Measurements from ENCODE around the gene CCL21.
"Not testable (repeated sequence)": the region's sequence is repeated elsewhere in the genome, so short reads cannot be mapped to it uniquely, and the experiment has no call there.

CCL21 gene

GRCh38 chr9:34741628-34742027 is 31.7 kb upstream of the CCL21 start:
- ChIA-PET CTCF (interaction anchor here (1.9 kb wide), 1 partner anchor 19 kb away, joined by 6 read pairs; no protein-coding TSS in a partner anchor), POLR2A (no interaction called here)
- no peak for TF ChIP-seq CTCF (IDR thresholded peaks at IDR 0.05; ENCODE audit: control extremely low read depth, extremely low read depth, low read depth, missing control alignments)
- DNase-seq (ENCODE audit: extremely low spot score): no peak

- POLR2A ChIA-PET; DNase-seq (ENCODE audit: extremely low spot score): not testable (repeated sequence)
- CTCF ChIA-PET: interaction anchor here (1.9 kb wide), 1 partner anchor 20 kb away, joined by 6 read pairs; no protein-coding TSS in a partner anchor
These were observed 30.2 kb upstream of the CCL21 start for GRCh38 chr9:34740176-34740575.

GRCh38 chr9:34737677-34738260 is 27.8 kb upstream of the CCL21 start:
- CTCF ChIA-PET: no interaction called here
- TF ChIP-seq CTCF (IDR thresholded peaks at IDR 0.05; ENCODE audit: control extremely low read depth, extremely low read depth, low read depth, missing control alignments): no peak
- DNase-seq (ENCODE audit: extremely low spot score): no peak
- POLR2A ChIA-PET: no interaction called here

- DNase-seq (ENCODE audit: extremely low spot score): no peak
- no peak for TF ChIP-seq CTCF (IDR thresholded peaks at IDR 0.05; ENCODE audit: control extremely low read depth, extremely low read depth, low read depth, missing control alignments)
- CTCF ChIA-PET: interaction anchor here (1.0 kb wide), 1 partner anchor 32 kb away, joined by 3 read pairs; no protein-coding TSS in a partner anchor
- POLR2A ChIA-PET: no interaction called here
These were observed 24.8 kb upstream of the CCL21 start for GRCh38 chr9:34734720-34735119.

GRCh38 chr9:34732886-34733285 is 22.9 kb upstream of the CCL21 start:
- CTCF ChIA-PET: no interaction called here
- no peak for TF ChIP-seq CTCF (IDR thresholded peaks at IDR 0.05; ENCODE audit: control extremely low read depth, extremely low read depth, low read depth, missing control alignments)
- POLR2A ChIA-PET: no interaction called here
- no peak for DNase-seq (ENCODE audit: extremely low spot score)

GRCh38 chr9:34732478-34732877 is 22.5 kb upstream of the CCL21 start:
- no peak for TF ChIP-seq CTCF (IDR thresholded peaks at IDR 0.05; ENCODE audit: control extremely low read depth, extremely low read depth, low read depth, missing control alignments)
- CTCF ChIA-PET: no interaction called here
- POLR2A ChIA-PET: no interaction called here
- no peak for DNase-seq (ENCODE audit: extremely low spot score)

- DNase-seq (ENCODE audit: extremely low spot score): no peak
- ChIA-PET CTCF (interaction anchor here (0.9 to 1.7 kb wide), 2 partner anchors 10 to 21 kb away, joined by 4 read pairs; no protein-coding TSS in a partner anchor), POLR2A (no interaction called here)
- no peak for TF ChIP-seq CTCF (IDR thresholded peaks at IDR 0.05; ENCODE audit: control extremely low read depth, extremely low read depth, low read depth, missing control alignments)
These were observed 13.2 kb upstream of the CCL21 start for GRCh38 chr9:34723141-34723540.

- DNase-seq (ENCODE audit: extremely low spot score); CTCF ChIA-PET: not testable (repeated sequence)
These were observed 9.8 kb upstream of the CCL21 start for GRCh38 chr9:34719769-34720025.

More at GRCh38 chr9:34719769-34720025, 9.8 kb upstream of the CCL21 start:
- POLR2A ChIA-PET: not testable (repeated sequence)
